ENCODE results near the gene OXTR.

Gene OXTR

GRCh38 chr3:8775181-8775580 lies 5.8 kb upstream of the OXTR start:
- no peaks in the 10 kb centered on the region for H3K4me1 Mint-ChIP-seq
- H3K27me3 Mint-ChIP-seq (ENCODE audit: low read depth, poor library complexity), result peaks cover 31% of the 10 kb centered on the region
- no peak overlapping the region for H3K27ac Mint-ChIP-seq
- TF ChIP-seq CTCF (IDR thresholded peaks at IDR 0.05), result no peak
- no peaks in the 10 kb centered on the region for H3K9me3 Mint-ChIP-seq
- no peak overlapping the region for H3K4me3 Mint-ChIP-seq
- no peak for DNase-seq
- H3K36me3 Mint-ChIP-seq (ENCODE audit: low read depth), result no peaks in the 10 kb centered on the region

- peaks cover 8% of the 10 kb centered on the region for H3K4me1 Mint-ChIP-seq
- H3K9me3 Mint-ChIP-seq, result no peaks in the 10 kb centered on the region
- peaks cover 42% of the 10 kb centered on the region for H3K27me3 Mint-ChIP-seq (ENCODE audit: low read depth, poor library complexity)
- H3K4me3 Mint-ChIP-seq, result no peak overlapping the region
- H3K27ac Mint-ChIP-seq, result no peak overlapping the region
- no peaks in the 10 kb centered on the region for H3K36me3 Mint-ChIP-seq (ENCODE audit: low read depth)
- TF ChIP-seq CTCF (IDR thresholded peaks at IDR 0.05), result no peak
- DNase-seq, result no peak
Observed at GRCh38 chr3:8773941-8774542, 4.6 kb upstream of the OXTR start.

GRCh38 chr3:8768364-8769087 lies 887 bp downstream of the OXTR start:
- no peaks in the 10 kb centered on the region for H3K9me3 Mint-ChIP-seq
- peaks cover 63% of the 10 kb centered on the region for H3K27me3 Mint-ChIP-seq (ENCODE audit: low read depth, poor library complexity)
- no peak overlapping the region for H3K27ac Mint-ChIP-seq
- no peaks in the 10 kb centered on the region for H3K36me3 Mint-ChIP-seq (ENCODE audit: low read depth)
- H3K4me1 Mint-ChIP-seq, result peaks cover 16% of the 10 kb centered on the region
- TF ChIP-seq CTCF (IDR thresholded peaks at IDR 0.05), result no peak
- DNase-seq, result no peak
- H3K4me3 Mint-ChIP-seq, result peak overlapping the region; percentile 77

- no peak for TF ChIP-seq CTCF (IDR thresholded peaks at IDR 0.05)
- H3K4me3 Mint-ChIP-seq, result peak overlapping the region; percentile 77
- peaks cover 16% of the 10 kb centered on the region for H3K4me1 Mint-ChIP-seq
- no peak overlapping the region for H3K27ac Mint-ChIP-seq
- no peaks in the 10 kb centered on the region for H3K9me3 Mint-ChIP-seq
- H3K36me3 Mint-ChIP-seq (ENCODE audit: low read depth), result no peaks in the 10 kb centered on the region
- peak; percentile 71 for DNase-seq
- peaks cover 68% of the 10 kb centered on the region for H3K27me3 Mint-ChIP-seq (ENCODE audit: low read depth, poor library complexity)
Observed at GRCh38 chr3:8767667-8768363, 1.6 kb downstream of the OXTR start.

GRCh38 chr3:8767256-8767666 lies 2.2 kb downstream of the OXTR start:
- H3K9me3 Mint-ChIP-seq, result no peaks in the 10 kb centered on the region
- peaks cover 73% of the 10 kb centered on the region for H3K27me3 Mint-ChIP-seq (ENCODE audit: low read depth, poor library complexity)
- peaks cover 16% of the 10 kb centered on the region for H3K4me1 Mint-ChIP-seq
- no peak overlapping the region for H3K27ac Mint-ChIP-seq
- H3K4me3 Mint-ChIP-seq, result no peak overlapping the region
- TF ChIP-seq CTCF (IDR thresholded peaks at IDR 0.05), result no peak
- no peaks in the 10 kb centered on the region for H3K36me3 Mint-ChIP-seq (ENCODE audit: low read depth)
- DNase-seq, result no peak

All from nephron progenitor cell (in vitro differentiated cells).